Measurements from ENCODE around the gene C2orf68.

DNA sequence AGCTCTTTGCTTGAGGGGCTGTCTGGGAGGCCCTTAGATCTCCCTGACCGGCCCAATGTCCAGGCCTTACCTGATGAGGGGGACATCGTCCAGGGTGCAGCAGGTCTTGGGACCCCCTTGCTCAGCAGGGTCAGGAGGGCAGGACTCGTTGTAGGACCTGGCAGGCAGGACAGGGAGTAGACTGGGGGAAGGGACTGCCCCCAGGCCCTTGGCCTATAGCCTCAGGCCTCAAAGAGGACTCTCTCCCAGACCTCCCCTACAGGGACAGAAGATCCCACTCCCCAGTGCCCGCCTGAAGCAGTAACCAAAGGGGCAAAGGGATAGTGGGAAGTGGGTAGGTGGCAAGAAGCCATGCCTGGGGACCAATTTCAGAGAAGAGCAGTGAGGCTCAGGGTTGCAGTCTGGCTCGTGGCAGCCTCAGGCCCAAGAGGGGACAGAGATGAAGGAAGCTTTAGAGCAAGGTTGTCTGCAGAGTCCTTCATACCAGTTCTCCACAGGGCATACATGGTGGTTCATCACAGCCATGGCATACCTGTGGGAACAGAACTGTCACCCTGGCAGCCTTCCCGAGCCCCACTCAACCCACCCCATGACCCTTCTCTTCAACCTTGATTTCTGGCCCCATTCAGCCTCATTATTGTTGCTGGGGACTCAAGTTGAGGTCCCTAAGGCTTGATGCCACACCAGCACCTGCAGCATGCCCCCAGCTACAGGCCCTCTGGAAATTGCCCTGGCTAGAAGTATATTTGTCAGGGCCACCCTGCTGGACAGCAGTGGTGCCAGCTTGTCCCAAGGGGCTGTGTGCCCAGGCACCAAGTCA lies 10.7 kb downstream of the C2orf68 start:
- TF ChIP-seq, protein P1, sequence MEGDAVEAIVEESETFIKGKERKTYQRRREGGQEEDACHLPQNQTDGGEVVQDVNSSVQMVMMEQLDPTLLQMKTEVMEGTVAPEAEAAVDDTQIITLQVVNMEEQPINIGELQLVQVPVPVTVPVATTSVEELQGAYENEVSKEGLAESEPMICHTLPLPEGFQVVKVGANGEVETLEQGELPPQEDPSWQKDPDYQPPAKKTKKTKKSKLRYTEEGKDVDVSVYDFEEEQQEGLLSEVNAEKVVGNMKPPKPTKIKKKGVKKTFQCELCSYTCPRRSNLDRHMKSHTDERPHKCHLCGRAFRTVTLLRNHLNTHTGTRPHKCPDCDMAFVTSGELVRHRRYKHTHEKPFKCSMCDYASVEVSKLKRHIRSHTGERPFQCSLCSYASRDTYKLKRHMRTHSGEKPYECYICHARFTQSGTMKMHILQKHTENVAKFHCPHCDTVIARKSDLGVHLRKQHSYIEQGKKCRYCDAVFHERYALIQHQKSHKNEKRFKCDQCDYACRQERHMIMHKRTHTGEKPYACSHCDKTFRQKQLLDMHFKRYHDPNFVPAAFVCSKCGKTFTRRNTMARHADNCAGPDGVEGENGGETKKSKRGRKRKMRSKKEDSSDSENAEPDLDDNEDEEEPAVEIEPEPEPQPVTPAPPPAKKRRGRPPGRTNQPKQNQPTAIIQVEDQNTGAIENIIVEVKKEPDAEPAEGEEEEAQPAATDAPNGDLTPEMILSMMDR (IDR thresholded peaks at IDR 0.05; ENCODE audit: insufficient read depth, low read length, poor library complexity, severe bottlenecking): no peak
- TF ChIP-seq EZH2phosphoT487 (conservative IDR thresholded peaks at IDR 0.05; ENCODE audit: low read length): no peak

Data from SU-DHL-6 (cell line).